Pulmonary artery endothelial cell (primary cell): ENCODE measurements around the gene DSPP. TPM values are rescaled to one million over a fixed set of nuclear protein-coding genes. Genes with fewer than 3 reads are reported as not detected.

Experiments
- DNase-seq: peaks from one replicate; pipeline ENCODE4 v3.0.0-alpha.2; 2011; ENCODE audit warnings: low read depth, low spot score
- total RNA-seq: library from RNA; depleted of rRNA; stranded (reverse); fragments of >200 nt; gene quantifications from 2 replicates; pipeline ENCODE4 v1.2.3, GENCODE V29; 2014

Gene DSPP
- total RNA-seq, 1 donor from 2014 or later: not detected

- no peak for DNase-seq
Observed at GRCh38 chr4:87631668-87632067, 23.3 kb downstream of the DSPP start.

- DNase-seq: no peak
Observed at GRCh38 chr4:87632469-87632868, 24.1 kb downstream of the DSPP start.

GRCh38 chr4:87633243-87633642, 24.9 kb downstream of the DSPP start:
- no peak for DNase-seq

- DNase-seq: no peak
Observed at GRCh38 chr4:87644286-87644685, 36.0 kb downstream of the DSPP start.

DNA sequence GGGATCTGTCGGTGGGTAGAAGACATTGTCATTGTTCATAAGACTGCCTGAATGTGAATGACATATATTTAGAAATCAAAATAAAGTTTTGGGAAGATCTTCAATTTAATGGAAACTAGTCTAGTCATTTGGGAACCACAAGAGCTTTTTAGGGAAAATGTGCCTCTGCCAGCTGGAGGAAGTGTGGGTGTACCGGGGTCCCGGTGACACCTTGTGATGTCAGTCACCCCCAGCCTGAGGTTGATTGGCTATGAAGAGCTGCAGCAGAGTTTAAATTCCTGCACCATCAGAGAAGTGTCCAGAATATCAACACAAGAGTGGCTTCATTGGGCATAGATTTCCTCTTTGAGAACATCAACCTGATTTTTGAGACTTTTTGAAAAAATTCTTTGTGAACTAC, 41.7 kb downstream of the DSPP start, which contains the start of gene DMP1:
TSS of gene DMP1 (plus strand) at position 301 of the 400 bp plus-strand sequence. CDS start 6,213 bp downstream, outside the sequence.
- no peak for DNase-seq

DNA sequence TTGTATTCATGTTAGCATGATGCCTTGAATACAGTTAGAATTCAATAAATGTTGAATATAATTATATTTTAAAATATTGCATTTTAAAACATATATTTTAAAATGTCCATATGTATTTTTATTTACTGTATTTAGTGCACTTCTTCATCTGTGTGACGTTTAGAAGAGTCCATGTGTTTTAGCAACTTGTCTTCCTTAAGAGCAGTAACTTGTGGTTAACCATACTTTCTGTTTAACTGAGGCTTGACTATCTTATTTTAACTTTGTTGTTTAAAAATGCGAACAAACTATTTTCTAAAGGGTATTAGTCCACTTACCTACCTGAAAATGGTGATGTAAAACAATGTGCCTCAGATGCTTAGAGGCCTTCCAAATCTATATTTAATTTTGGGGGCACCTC, 42.6 kb downstream of the DSPP start:
- DNase-seq: no peak

DNA sequence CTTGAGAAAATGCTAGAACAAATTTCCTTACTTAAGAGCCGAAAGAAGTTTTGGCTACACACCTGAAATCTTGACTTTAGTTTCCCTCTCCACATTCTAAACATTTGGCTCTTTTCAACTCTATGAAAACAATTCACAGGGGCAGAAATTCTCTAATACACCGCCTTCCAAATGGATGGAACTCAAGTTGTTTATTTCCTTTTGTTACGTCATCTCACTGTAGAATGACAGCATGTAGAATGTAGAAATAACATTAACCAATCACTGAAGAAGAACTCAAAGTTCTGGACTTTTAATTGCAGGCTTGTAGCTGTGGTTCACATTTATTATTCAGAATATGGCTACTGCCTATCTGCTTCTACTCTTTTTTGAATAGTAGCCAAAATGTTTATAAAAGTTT, 43.6 kb downstream of the DSPP start:
- no peak for DNase-seq

DNA sequence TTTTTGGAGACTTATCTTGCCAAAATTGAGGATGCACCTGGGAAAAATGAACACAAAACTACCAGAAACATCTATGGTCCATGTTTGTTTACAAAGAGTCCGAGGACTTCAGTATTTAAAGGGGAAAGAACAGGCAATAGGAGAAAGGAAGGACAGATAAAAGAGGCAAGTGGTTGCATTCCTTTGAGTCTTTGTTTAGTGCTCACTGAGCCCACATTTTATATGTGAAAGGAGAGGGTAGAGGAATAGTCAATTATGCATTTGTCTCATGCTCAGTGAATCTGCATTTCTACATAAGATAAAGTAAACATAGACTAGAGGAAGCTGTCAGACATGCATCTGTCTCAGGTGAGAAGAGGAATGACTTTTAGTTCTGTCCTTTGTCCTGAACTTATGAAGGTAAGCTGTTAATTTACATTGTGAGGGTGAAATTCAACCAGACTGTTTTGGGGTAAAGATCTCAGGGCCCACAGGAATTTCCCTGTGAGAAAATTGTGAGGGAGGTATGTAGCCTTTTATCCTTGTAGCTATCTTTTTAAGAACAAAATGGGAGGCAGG, 46.2 kb downstream of the DSPP start:
- DNase-seq: no peak

- DNase-seq: peak; percentile 89
Observed at GRCh38 chr4:87657525-87657924, 49.2 kb downstream of the DSPP start.

- no peak for DNase-seq
Observed at GRCh38 chr4:87659247-87659931, 51.1 kb downstream of the DSPP start.

GRCh38 chr4:87662871-87663270, 54.5 kb downstream of the DSPP start:
- DNase-seq: no peak

Other genes starting within 250 kb of the DSPP start
- 26.2 and 28.1 TPM in 2 replicates for gene HSD17B11, start 217.3 kb upstream of the DSPP start, total RNA-seq
- gene NUDT9, start 186.0 kb upstream of the DSPP start, total RNA-seq: 20.0 and 25.5 TPM in 2 replicates
- gene SPARCL1, start 79.2 kb upstream of the DSPP start, total RNA-seq: under 0.01 and 0.88 TPM in 2 replicates
- gene DMP1, start 41.8 kb downstream of the DSPP start, total RNA-seq: not detected in 2 replicates
- not detected in 2 replicates for gene IBSP, start 191.0 kb downstream of the DSPP start, total RNA-seq
- gene MEPE, start 224.4 kb downstream of the DSPP start, total RNA-seq: not detected in 2 replicates